ENCODE data around the gene ASB2. TPM values are rescaled to one million over a fixed set of nuclear protein-coding genes. Genes with fewer than 3 reads are reported as not detected.

The ASB2 gene
- total RNA-seq, 1 experiment from 2014 or later, result 0.35 TPM

DNA sequence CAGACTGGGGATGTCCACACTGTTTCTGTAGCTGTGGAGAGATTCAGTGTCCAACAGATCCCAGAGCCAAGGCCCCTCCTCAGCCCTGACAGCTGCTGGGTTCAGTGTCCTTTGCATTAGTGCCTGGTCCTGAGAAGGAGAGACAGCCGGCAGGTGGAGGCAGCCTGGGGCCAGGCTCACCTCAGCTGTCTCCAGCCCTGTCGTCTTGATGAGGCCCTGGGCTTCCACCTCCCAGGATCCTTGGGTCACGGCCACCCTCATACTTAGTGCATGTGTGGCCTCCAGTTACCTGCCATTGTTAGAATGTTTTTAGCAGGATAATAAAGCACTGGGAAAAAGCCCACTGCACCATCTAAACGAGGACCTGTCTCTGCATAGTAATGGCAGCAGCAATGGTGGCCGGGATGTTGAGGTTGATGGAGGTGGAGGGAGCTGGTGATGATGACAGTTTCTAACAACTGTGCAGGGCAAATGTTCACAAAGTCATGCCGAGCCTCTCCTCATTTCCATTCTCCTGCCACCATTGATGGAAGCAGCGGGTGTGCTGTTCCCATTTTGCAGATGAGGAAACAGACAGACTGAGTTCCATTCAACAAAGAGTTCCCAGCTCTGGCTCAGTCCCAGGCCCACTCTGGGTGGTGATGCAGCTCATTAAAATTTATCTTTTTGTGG lies 17.7 kb downstream of the ASB2 start:
- no peak overlapping the region for H3K27ac ChIP-seq (ENCODE audit: insufficient read length, low read depth, low read length)
- H3K23me2 ChIP-seq (ENCODE audit: insufficient read length, low read depth, low read length, poor library complexity, severe bottlenecking), result no peaks in the 10 kb centered on the region
- H2BK15ac ChIP-seq (ENCODE audit: low read depth, low read length), result no peak overlapping the region
- no peaks in the 10 kb centered on the region; the same call in 1 of the 2 replicates for H3K4me1 ChIP-seq (ENCODE audit: insufficient read depth, low read length)
- no peak overlapping the region for H2BK5ac ChIP-seq (ENCODE audit: insufficient read length, low read length)
- Mint-ChIP-seq H3K9me3 (no peaks in the 10 kb centered on the region; a peak in 1 of 5 replicates), H3K27me3 (ENCODE audit: low read depth) (no peaks in the 10 kb centered on the region; the same call in 1 of the 2 replicates), H3K4me1 (peaks cover 30 to 35% of the 10 kb centered on the region in 2 experiments), H3K4me3 (no peak overlapping the region; a peak in 1 of 5 replicates), H3K27ac (peak overlapping the region in 1 of 3 experiments; percentile 91; a peak in 1 of 7 replicates), H3K36me3 (ENCODE audit: insufficient read depth in 1 of 3, low read depth in 3 of 3) (no peaks in the 10 kb centered on the region)
- no peak overlapping the region for H3K23ac ChIP-seq (ENCODE audit: insufficient read length, low read depth, low read length)
- peak overlapping the region; percentile 19 for H3K18ac ChIP-seq (ENCODE audit: insufficient read length, low read depth, low read length)
- no peak overlapping the region for H3K56ac ChIP-seq (ENCODE audit: insufficient read length, low read depth, low read length)
- no peak overlapping the region; the same call in 1 of the 2 replicates for H3K14ac ChIP-seq (ENCODE audit: insufficient read depth, low read length)
- no peaks in the 10 kb centered on the region for H3K79me1 ChIP-seq (ENCODE audit: insufficient read depth, low read depth, low read length, poor library complexity, severe bottlenecking)
- H2BK20ac ChIP-seq (ENCODE audit: low read depth, low read length, poor library complexity, severe bottlenecking), result no peak overlapping the region
- no peaks in the 10 kb centered on the region for H3K9me3 ChIP-seq (ENCODE audit: control insufficient read depth, low read depth, low read length)
- no peak overlapping the region for H4K8ac ChIP-seq (replicated peaks; ENCODE audit: insufficient read length, low read depth, low read length)
- H3K4me2 ChIP-seq (ENCODE audit: insufficient read depth, insufficient read length, low read length), result no peak overlapping the region
- H3K4ac ChIP-seq (ENCODE audit: low read depth, low read length), result no peak overlapping the region
- H3K9ac ChIP-seq (ENCODE audit: extremely low read depth, insufficient read length, low read length), result no peak overlapping the region
- no peaks in the 10 kb centered on the region for H4K20me1 ChIP-seq (ENCODE audit: control insufficient read depth, insufficient read depth, insufficient read length)
- no peak overlapping the region for H3T11ph ChIP-seq (ENCODE audit: low read length)
- H4K5ac ChIP-seq (ENCODE audit: insufficient read length, low read depth, low read length), result no peak overlapping the region
- H4K91ac ChIP-seq (ENCODE audit: insufficient read length, low read depth, low read length), result no peak overlapping the region
- no CpG with 5 or more reads among the region's 7 CpGs for WGBS (ENCODE audit: extremely low coverage, insufficient read length, low lambda C conversion rate)
- DNase-seq, result no peak
- H2AFZ ChIP-seq (ENCODE audit: low read length), result no peak overlapping the region
- H2AK5ac ChIP-seq (ENCODE audit: insufficient read length, low read length), result no peak overlapping the region
- no peaks in the 10 kb centered on the region for H3K79me2 ChIP-seq (ENCODE audit: insufficient read depth, low read length)
- H2BK12ac ChIP-seq (ENCODE audit: insufficient read length, low read depth, low read length), result no peak overlapping the region
- no peaks in the 10 kb centered on the region for H3K27me3 ChIP-seq (ENCODE audit: insufficient read depth, low read length)
- TF ChIP-seq, protein P1, sequence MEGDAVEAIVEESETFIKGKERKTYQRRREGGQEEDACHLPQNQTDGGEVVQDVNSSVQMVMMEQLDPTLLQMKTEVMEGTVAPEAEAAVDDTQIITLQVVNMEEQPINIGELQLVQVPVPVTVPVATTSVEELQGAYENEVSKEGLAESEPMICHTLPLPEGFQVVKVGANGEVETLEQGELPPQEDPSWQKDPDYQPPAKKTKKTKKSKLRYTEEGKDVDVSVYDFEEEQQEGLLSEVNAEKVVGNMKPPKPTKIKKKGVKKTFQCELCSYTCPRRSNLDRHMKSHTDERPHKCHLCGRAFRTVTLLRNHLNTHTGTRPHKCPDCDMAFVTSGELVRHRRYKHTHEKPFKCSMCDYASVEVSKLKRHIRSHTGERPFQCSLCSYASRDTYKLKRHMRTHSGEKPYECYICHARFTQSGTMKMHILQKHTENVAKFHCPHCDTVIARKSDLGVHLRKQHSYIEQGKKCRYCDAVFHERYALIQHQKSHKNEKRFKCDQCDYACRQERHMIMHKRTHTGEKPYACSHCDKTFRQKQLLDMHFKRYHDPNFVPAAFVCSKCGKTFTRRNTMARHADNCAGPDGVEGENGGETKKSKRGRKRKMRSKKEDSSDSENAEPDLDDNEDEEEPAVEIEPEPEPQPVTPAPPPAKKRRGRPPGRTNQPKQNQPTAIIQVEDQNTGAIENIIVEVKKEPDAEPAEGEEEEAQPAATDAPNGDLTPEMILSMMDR (conservative IDR thresholded peaks at IDR 0.05), result no peak
- H2BK120ac ChIP-seq (ENCODE audit: low read depth, low read length, poor library complexity, severe bottlenecking), result no peak overlapping the region
